GM18520 (cell line): Measurements from ENCODE around the gene UNC80.

ENCODE experiments used
- ATAC-seq: cut with Tn5 transposase; IDR thresholded peaks from one replicate; pipeline ENCODE4 v1.9.1; 2021; ENCODE audit not compliant: unreplicated experiment

The UNC80 gene

DNA sequence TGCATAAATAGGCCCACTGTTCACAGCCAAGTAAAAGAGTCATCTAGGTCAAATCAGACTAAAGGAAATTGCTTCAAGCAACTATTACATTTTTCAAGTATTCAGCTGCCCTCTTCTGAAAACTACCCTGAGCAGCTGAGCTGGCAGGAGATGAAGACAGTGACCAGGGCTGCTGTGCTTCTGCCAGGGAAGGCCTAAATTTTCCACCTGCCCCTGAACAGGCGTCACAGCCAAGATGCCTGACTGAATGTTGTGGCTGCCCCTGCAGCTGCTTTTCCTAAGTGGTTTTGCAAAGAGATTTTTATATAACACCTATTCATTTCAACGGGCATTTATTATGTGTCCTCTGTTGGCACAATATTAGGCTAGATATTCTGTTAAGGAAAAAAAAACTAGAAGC, 134.1 kb downstream of the UNC80 start:
- ATAC-seq, result no peak

DNA sequence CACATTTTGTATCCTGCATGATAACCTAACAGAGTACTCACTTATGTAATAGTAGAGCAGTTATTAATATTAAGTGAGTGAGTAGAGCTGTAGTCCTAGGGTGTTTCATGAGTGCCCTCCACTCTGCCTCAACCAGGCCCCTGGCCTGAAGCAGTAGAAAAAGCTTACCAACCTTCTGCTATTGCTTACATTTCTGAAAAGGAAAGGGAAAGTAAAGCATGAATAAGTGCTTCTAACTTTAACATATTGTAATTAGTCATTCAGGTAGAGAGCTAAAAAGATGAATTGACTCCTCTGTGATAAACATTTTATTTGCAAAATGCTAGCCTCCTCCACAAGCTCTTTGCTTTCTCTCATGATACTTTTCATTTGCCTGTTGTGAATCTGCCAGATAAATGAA, 136.1 kb downstream of the UNC80 start:
- no peak for ATAC-seq

DNA sequence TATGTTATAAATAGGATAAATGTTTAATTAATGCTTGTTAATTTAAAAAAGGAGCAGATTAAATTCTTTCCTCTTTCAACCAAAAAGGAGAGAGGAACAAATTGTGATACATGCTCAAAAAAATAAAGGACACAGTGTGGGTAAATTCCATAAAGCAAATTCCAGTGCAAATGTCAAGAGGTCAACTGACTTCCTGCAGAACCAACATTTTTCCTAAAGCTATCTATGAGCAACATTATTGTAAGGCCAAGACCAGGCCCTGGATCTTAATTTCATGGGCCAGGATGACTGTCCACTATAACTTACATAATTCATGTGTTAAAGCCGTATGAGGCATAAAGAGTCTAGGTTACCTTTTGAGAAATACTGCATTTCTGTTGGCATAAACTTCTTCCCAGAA, 136.9 kb downstream of the UNC80 start:
- no peak for ATAC-seq

GRCh38 chr2:209911486-209911885, 139.9 kb downstream of the UNC80 start:
- ATAC-seq, result no peak

DNA sequence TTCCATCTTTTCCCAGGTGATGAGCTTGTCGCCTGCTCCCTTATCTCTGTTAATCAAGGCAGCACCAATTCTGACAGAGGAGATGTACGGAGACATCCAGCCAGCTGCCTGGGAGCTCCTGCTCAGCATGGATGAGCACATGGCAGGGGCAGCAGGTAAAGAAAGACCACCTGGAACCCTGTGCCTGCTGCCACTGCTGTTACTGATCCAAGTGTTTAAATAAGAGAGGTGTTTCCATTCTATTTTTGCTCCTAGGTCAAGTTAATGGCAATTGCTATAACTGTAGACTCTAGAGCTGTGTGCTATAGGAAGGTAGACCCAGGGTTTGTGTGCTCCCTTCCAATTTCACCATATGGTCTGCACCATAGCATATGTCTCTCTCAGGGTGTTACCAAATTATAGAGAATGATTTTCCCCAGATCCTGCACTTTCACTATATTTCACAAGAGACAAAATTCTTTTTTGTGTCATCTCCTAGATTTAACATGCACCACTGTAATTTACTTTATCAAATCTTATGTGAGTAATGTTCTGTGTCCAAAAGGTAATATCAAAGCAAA, 142.2 kb downstream of the UNC80 start:
- ATAC-seq, result no peak

DNA sequence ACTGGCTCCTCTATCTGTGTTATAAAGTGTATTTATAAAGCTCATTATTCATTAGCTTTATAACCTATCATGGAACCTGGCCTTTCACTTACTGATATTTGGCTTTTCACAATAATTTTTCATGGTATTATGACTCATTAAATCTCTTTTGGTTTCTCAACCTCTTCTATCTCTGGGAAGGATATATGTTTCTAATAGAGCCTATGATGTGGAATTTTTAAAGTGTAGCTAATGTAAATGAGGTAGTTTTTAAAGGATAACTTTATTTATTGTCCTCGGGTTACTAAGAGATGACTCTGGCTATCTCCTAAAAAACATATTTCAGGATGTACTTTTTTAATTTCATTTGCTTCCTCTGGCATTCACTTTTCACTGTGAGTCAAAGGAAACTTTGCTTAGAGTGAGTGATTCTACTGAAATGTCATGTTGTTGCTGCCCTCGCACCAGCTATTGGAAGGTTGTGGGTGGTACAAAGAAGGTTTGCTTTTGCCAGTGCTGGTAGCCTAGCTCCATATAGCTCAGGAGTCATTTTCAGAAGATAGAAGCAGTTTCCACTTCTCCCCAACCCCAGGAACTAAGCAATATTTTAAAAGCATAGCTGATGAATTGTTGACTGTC, 145.6 kb downstream of the UNC80 start:
- ATAC-seq, result no peak

DNA sequence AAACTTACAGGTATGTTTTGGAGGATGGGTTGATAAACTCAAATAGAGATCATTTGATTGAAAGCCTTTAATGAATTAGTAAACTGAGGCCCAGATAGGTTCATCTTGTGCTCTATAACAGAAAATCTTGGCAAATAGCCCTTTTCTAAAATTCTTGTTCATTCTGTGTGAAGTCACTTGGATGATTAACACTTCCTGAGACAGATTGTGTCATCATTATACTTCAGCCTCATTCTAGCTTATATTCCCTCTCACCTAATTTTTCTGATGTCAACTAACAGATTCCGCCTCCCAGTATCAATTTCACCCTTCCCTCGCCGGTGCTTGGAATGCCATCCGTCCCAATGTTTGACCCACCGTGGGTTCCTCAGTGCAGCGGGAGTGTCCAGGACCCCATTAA, 146.6 kb downstream of the UNC80 start:
- no peak for ATAC-seq

- ATAC-seq, result no peak
Observed at GRCh38 chr2:209922116-209922515, 150.5 kb downstream of the UNC80 start.

DNA sequence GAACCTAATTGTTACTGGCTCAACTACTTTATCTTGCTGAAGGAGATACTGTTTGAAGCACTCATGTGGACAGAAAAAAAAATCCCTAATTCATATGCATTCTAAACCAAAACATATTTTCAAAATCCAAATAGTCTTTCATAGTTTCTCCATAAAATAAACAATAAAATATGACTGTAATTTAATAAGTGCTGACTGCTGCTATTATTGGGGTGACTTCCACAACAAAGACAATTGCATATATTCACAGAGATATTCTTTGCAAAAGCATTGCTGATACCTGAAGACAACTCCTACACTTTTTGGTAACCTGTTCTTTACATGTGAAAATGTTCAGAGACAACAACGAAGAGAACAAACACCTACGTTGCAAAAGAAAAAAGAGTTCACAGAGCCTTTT, 157.7 kb downstream of the UNC80 start:
- no peak for ATAC-seq

DNA sequence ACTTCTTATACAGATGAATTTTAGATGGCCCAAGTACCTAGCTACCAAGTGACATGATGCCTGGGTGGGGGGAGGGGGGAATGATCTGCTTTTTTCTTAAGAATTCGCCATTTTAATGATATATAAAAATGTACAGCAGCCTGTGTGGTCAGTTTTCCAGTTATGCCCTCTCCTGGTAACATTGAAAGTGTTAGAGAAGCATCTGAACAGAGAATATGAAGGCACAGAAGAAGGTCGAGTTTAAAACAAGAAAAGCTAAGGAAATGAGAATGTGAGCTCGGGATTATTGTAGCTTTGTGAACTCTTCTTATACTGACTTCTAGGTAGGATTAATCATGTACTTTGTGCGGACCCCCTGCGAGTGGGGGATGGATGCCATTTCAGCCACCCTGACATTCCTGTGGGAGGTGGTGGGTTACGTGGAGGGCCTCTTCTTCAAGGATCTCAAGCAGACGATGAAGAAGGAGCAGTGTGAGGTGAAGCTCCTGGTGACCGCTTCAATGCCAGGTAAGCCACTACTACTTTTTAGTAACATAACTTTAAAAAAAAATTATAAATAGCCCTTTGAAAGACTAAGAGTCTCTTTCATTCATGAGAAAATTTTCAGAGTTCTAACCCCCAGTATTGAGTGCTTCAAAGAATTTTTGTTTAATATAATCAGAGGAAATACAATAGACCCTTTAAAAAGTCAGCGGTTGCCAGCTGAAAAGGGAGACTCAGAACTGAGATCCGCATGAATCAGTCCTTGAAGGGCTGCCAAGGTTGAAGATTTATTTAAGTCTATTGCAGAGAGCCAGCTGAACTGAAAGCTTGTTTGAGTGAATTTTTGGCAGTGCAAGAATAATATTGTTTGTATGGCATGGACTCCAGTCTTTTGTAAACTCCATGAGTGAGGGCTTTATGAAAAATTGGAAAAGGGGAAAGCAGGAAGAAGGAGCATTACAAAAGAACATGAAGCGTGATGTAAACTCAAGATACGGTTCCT, 162.2 kb downstream of the UNC80 start:
- no peak for ATAC-seq

DNA sequence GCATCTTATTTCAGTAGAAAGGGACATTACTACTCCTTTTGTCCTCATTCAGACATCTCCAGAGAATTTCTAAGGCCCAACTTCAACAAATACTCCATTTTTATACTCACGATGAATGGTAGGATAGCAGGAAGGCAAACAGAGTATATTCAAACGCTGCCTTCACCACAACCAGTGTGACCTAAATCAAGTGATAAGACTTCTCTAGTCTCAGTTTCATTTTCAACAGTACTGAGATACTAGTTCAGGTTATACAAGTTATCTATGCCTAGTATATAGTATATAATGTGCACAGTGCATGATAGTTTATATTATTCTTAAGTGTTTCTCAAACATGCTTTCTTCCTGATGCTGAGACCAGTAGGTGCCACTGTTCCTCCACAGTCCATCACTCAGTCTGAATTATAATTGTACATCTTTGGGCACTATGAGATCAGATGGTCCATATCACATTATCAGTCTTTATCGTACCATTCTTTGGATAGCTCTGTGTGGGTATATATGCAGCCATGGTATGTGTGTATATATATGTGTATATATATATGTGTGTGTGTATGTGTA, 164.6 kb downstream of the UNC80 start:
- ATAC-seq, result peak; percentile 38

DNA sequence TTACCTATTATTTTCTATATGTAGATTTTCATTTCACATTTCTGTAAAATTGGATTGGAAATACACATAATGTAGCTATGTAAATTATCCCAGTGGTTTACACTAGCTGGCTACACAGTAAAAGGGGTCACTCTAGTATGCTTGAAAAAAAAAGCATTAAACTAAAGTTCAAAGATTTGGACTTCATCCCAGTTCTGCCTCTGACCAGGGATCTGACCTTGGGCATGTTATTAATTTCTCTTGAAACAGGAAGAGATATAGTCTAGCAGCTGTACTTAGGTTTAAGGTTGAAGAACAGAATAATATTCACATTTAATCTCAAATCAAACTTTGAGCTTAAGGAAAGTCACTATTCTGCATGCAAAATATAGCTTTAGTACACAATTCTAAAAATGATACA, 166.3 kb downstream of the UNC80 start:
- ATAC-seq, result no peak

GRCh38 chr2:209938906-209939305, 167.3 kb downstream of the UNC80 start:
- no peak for ATAC-seq

- no peak for ATAC-seq
Observed at GRCh38 chr2:209940936-209941335, 169.3 kb downstream of the UNC80 start.

- no peak for ATAC-seq
Observed at GRCh38 chr2:209942426-209942825, 170.8 kb downstream of the UNC80 start.

DNA sequence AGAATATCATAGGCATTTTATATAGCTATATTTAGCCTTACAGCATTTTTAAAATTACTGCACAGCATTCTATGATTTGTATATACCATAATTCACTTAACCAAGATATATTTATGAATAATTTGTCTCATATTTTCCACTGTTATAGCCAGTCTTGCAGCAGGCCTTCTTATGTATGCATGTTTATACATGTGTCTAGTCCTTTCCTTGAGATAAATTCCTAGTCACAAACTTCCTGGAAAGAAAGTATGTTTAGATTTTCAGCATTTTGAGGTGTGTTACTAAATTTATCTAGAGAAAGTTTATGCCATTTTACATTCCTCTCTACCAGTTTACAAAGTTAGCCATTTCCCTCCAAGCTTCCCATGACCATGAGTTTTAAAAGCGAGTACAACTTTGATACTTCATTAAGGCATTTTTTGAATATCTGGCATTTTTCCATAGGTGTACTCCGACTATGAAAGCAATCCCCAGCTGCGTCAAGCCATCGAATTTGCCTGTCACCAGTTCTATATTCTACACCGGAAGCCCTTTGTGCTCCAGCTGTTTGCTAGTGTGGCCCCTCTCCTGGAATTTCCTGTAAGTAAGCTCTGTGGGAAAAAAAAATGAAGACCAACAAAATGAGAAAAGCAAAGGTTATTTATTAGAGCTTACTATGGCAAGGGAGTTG, 171.4 kb downstream of the UNC80 start:
- ATAC-seq, result no peak

- ATAC-seq, result no peak
Observed at GRCh38 chr2:209943776-209944175, 172.1 kb downstream of the UNC80 start.

DNA sequence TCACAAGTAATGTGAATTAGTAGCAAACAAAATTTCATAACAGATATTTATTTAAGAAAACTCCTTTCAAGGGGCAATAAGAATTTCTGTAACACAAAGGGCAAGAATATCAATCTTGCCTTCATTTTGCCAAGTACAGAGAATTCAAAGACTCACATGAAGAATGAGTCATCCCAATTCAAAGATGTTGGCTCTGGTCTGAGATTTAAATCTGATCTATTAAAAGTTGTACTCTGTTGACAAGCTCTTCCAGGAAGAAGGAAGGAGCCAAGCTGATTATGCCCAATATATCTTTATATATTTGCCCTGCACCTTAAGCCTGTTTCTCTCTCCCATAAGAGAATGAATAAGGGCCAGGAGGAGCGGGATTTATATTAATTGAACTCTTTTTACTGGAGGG, 174.9 kb downstream of the UNC80 start:
- ATAC-seq, result no peak

GRCh38 chr2:209956271-209956670, 184.6 kb downstream of the UNC80 start:
- ATAC-seq, result no peak

DNA sequence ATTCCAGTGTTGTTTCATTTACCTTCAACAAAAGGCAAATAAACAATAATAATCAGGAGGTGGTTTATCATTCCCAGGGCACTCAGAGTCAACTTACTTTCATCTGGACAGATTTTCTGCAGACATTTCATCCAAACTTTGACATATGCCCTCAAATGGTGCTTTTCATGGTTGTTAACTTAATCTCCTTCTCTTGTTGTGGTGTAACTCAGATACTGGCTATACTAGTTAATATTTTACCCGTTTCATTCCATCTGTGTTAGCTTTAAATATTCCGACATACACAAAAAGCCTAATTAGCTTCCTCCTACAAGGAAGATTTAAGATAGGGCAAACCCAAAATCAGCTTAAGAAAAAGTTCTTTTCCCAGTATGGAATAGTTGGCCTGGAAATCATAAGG, 186.4 kb downstream of the UNC80 start:
- ATAC-seq, result no peak

- ATAC-seq, result no peak
Observed at GRCh38 chr2:209960045-209960444, 188.4 kb downstream of the UNC80 start.
